H1 (cell line): Measurements from ENCODE around the gene HP1BP3. TPM values are rescaled to one million over a fixed set of nuclear protein-coding genes. Genes with fewer than 3 reads are reported as not detected.

Experiments
- BRCA1 ChIP-seq: IDR thresholded peaks from 2 replicates; pipeline ENCODE4 v1.6.1; 2012; ENCODE audit warnings: low read depth, low read length, improper control_type of control experiment
- EGR1 ChIP-seq: IDR thresholded peaks from 2 replicates; pipeline ENCODE4 v1.6.1; 2011; ENCODE audit warnings: low read depth, low read length, borderline replicate concordance
- EZH2 ChIP-seq: fragments of 200-600 bp; sonication (generic); IDR thresholded peaks from 2 replicates; pipeline ENCODE4 v1.7.1; 2012; ENCODE audit warnings: low read depth, mild to moderate bottlenecking, moderate library complexity, low read length, inconsistent platforms; ENCODE audit not compliant: severe bottlenecking
- POU5F1 ChIP-seq: IDR thresholded peaks from 2 replicates; pipeline ENCODE4 v1.6.1; 2011; ENCODE audit warnings: low read depth, mild to moderate bottlenecking, low read length, moderate library complexity
- RNF2 ChIP-seq: fragments of 200-900, 300-1000 bp; sonication (generic); IDR thresholded peaks from 2 replicates; pipeline ENCODE4 v1.7.1; 2016; ENCODE audit warnings: borderline replicate concordance, low read depth, mild to moderate bottlenecking, antibody characterized with exemption, low read length; ENCODE audit not compliant: poor library complexity, severe bottlenecking; ENCODE audit errors: missing control alignments
- TAF7 ChIP-seq: optimal IDR thresholded peaks from 2 replicates; pipeline ENCODE3; 2011; ENCODE audit warnings: low read depth, mild to moderate bottlenecking, inconsistent platforms, low read length, moderate library complexity, borderline replicate concordance
- polyA plus RNA-seq, 7 experiments: library from polyadenylated mRNA; depleted of rRNA in 3 of 7; stranded (reverse) in 5 of 7; unstranded in 2 of 7; fragments of >200 nt in 5 of 7; fragments of 200-250 nt in 2 of 7; gene quantifications; 1 replicate in 5 of 7; 2 replicates in 1 of 7; 4 replicates in 1 of 7; pipeline versions ENCODE4 v1.2.1 to v1.2.3, GENCODE V29; 2011 to 2013; ENCODE audit warnings: missing spikeins in 2 of 7, mixed read lengths in 2 of 7
- total RNA-seq: library from RNA; stranded (reverse); fragmentation: NEBNext Ultra II Directional; extraction: Animal tissue kit (Norgen Biotek cat#: 25700); gene quantifications from 2 replicates; pipeline ENCODE4 v1.2.1, GENCODE V29; 2021

HP1BP3 gene
- total and polyA plus RNA-seq, 2 of the 8 experiments (the other 6 are each of a cell fraction or from before 2014, with no cell fraction given) = 47.4 to 125 TPM

GRCh38 chr1:20771780-20772179 is 15.3 kb downstream of the HP1BP3 start (continued):
- TF ChIP-seq TAF7 = no peak
- no peak for TF ChIP-seq EZH2
- no peak for TF ChIP-seq EGR1
- TF ChIP-seq POU5F1 = no peak
- no peak for TF ChIP-seq BRCA1
- no peak for TF ChIP-seq RNF2
